Erythroblast (primary cell): ENCODE data around the gene RGS19.

Source experiments
- DNase-seq, 2 experiments: peaks; one replicate each; lab custom pipeline; 2025; lab: John Stamatoyannopoulos, UW
- GATA1 ChIP-seq: IDR thresholded peaks from 2 replicates; pipeline ENCODE4 v1.6.1; 2011; ENCODE audit warnings: low read depth, mild to moderate bottlenecking, control low read depth, low read length, moderate library complexity
- POLR2A ChIP-seq: IDR thresholded peaks from 2 replicates; pipeline ENCODE4 v1.6.1; 2011; ENCODE audit warnings: mild to moderate bottlenecking, low read length

The RGS19 gene

DNA sequence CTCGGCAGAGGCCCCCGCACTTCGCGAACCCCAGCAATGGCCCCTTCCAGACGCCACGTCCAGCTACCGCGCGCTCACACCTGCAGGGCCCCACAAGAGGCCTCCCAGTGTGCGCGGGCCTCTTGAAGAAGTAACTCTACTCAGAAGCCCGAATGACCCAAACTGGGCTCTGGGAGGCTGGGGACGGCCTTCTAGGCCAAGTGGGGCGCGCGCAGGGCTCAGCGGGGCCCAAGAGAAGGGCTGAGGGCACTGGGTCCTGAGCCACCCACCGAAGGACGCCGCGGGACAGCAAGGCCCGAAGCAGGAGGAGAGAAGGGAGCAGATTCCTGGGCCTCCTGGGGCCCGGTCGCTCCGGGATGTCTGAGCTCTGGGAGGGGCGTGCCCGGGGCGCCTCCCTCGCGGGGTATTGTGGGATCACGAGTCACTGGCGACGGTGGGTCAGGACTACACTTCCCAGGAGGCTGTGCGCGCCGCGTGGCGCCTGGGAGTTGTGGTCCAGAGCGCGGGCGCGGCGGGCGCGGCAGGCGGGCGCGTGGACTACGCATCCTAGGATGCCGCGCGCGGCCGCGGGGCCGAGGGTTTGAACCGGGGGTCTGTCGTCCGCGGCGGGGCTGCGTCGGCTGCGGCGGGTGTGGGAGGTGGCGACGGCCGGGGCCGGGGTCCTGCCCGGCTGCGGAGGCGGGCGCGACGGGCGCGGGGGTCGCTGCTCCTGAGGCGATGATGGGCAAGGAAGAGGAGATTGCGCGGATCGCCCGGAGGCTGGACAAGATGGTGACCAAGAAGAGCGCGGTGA lies 16.5 kb downstream of the RGS19 start, which contains the start of gene TCEA2:
Gene TCEA2, plus strand, starts transcription at position 603 of the 793 bp plus-strand sequence. Its CDS starts 115 bp downstream, at position 718.
- TF ChIP-seq GATA1 (no peak), POLR2A (peak; percentile 55)

DNA sequence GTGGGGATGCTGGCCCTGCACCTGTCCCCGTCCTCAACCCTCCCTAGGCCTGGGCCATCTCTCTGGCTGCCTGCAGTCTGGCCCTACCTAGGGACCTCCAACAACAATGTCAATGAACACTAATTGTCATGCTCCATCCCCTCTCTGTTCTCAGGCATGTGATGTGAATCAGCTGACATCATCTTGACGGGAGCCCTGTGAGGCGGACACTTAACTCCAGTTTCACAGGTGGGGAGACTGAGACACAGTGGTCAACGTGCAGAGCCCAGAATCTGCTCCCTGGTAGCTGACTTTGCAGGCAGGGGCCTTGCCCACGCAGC lies 17.1 kb downstream of the RGS19 start:
- no peak for TF ChIP-seq GATA1
- TF ChIP-seq POLR2A, result no peak
- DNase-seq, result no peak

More for the DNA sequence above, 16.5 kb downstream of the RGS19 start, which contains the start of gene TCEA2:
- DNase-seq, result peak; percentile 93 to 95

DNA sequence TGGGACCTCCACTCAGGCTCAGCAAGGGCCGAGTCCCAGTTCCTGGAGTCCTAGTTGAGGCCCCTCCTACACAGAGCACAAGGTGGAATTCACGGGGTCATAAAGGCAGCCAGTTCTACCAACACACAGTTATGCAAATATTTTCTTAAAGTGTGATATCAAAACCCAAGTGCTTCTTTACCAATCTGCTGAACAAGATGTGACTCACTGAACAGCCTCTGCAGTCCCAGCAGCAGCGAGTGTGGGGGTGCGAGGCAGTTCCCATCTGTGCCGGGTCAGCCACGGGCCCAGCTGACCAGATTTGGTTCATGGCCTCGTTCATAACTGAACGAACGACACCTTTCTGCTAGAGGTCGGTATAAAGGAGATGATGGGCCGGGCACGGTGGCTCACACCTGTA lies 20.8 kb downstream of the RGS19 start:
- no peak for TF ChIP-seq POLR2A
- TF ChIP-seq GATA1, result no peak
- DNase-seq, result no peak

DNA sequence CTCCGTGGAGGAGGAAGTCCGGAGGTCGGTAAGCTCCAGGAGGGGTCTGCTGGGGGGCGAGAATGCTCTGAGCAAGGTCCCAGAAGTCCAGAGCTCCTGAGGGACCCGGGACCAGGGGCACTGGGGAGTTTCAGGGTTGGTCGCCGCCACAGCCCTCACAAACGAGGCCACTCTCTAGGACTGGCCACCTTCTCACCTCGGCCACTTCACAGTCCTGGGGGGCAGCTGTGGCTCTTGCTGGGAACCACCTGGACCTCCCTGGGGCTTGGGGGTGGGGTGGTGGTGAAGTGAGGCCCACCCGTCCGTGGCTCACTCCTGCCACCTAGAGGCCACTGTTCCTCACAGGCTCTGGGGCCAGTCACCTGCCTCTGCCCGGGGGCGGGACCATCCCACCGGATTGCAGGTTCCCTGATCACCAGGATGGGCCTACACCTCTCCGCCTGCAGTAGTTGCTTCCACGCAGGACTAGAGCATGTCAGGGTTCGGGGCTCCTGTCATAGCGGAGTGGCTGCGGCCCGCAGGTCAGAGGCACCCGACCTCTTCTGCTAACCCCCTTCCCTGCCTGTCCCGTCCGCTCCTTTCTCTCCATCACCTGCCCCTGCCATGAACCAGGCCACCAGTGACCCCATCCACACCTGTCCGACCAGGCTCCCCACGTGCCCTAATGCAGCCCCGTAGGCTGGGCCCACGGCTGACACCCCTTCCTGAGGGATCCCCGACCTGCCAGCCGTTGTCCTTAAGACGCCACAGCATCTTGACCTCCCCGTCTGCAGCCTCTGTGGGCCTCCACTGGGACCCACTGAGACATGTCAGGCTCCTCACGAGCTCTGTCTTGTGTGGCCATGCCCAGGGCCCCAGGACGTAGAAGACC lies 21.5 kb downstream of the RGS19 start:
- DNase-seq, result peak; percentile 56 to 73

DNA sequence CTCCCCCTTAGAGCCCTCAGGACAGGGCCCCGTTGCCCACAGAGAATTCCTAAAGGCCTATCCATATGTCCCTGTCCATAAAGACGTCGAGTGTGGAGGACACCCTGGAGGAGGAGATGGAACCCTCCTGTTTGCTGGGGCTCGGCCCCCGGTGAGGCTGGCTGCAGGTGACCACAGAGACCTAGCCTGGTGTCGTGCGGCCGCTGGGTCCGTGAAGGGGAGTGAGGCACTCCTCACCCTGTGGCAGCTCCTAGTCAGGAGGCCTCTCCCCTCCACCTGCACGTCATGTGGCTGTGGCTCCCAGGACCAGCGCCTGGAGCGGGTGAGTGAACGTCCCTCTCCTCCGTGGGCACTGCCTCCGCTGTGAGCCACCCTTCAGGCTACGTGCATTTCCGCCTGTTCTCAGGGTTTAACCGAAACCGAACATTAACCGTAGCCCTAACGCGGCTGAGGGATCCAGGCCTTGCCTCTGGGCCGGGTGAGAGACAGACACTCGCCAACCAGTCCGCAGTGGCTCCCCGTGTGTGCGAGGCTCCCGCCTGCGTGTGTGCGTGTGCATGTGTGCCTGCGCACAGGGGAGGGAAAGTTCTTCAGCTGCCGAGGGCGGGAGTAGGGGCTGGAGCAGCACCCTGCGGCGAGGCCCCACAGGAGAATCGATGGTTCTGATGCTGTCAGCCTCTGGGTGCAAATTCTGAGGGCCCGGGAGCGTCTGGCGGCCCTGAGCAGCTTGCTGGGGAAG lies 22.3 kb downstream of the RGS19 start:
- no peak for DNase-seq
- TF ChIP-seq GATA1 (no peak), POLR2A (no peak)

More for the DNA sequence above, 21.5 kb downstream of the RGS19 start:
- TF ChIP-seq POLR2A (no peak), GATA1 (no peak)

DNA sequence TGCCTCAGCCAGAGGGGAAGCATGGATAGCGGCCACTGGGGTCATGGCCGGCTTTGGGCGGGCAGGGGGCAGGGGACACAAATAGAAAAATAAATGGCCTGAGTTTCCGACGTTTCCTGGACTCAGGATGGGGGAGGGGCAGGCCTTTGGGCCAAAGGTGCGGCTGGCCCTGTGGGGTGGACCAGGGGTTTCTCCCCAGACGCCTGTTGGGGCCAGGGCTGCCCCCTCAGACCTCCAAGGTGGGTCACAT lies 22.8 kb downstream of the RGS19 start:
- TF ChIP-seq GATA1 (no peak), POLR2A (no peak)
- no peak for DNase-seq

DNA sequence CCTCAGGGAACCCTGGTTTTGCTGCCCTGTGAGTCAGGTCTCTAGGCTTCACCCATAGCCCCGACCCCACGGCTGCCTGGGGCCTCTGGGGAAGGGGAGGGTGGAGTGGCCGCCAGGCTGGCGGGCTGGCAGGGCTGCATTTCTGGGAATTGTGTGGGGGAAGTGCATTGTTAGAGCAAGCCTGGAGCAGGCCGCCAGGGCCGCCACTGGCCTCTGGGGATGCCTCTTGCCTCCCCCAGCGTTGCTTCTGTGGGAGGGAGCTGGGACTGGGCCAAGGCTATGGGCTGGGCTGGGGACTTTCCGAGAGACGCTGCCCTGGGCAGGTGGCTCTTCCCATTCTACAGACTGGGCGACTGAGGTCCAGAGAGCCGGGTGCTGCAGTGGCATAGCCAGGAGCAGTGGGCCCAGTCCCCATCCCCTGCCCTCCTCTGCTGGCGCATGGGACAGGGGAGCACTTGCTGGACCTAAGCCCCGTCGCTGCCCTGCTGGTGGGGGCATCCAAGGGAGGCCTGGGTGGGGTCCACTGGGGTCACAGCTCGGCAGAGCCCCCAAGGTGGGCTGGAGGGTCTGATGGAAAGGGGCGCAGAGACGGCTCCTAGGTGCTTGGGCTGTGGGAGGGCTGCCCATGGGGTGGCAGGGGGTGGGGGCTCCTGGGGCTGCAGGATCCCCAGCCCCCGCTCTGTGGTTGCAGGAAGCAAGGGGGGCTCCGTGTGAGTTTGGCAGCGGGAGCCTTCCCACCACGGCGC lies 23.3 kb downstream of the RGS19 start:
- TF ChIP-seq POLR2A (no peak), GATA1 (no peak)
- DNase-seq, result no peak

DNA sequence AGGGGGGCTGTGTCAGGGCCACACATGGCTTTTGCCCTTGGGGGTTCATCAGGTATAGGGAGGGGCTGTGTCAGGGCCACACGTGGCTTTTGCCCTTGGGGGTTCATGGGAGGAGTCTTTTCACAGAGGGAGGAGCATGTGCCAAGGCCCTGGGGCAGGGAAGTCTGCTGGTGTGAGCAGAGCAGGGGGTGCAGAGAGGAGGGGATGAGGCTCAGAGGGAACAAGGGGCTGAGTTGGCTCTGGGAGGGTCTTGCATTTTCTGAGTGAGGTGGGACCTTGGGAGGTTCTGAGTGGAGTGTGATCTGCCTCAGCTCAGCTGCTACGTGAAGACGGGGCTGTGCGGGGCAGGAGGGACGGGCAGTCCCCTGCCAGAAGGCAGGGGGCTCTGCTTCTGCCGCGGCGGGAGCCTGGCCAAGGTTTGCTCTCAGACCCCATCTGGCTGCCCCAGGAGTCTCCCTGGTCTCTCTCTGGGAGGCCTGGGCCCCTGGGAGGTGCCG lies 23.9 kb downstream of the RGS19 start:
- TF ChIP-seq POLR2A, result no peak
- TF ChIP-seq GATA1, result no peak
- no peak for DNase-seq

DNA sequence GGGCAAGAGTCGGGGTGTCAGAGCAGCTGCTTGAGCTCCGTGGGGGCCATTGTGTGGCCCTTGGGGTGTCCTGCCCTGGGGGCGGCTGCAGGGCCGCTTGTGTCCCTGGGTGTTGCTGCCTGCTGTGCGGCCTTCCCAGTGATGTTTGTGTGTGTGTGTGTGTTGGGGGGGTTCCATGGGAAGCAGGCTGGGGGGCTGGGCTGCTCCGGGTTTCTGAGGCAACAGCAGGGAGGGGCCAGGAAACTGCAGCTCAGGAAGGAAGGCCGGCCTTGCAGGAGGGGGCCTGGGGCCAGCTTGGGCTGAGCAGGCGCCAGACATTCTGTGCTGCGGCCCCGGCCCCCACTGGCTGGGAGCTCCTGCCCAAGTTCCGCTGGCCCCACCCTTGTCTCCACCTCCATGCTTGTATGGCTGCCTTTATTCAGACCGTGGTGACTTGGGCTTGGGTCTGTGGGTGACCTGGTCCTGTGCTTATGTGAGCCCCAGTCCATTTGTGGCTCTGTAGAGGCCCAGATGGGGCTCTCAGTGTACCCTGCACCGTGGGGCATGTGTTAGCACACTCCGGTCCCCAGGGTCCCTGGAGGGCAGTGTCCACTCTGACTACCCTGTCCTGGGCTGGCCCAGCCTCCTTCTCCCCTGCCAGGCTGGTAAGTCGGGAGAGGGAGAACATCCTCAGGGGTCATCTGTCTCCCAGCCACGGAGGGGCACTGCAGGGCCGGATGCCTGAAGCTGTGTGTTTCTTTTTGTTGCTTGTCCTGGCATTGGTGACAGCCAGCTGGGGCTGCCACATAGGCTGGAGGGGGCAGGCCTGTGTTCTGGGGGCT lies 25.3 kb downstream of the RGS19 start:
- peak in 1 of 2 experiments; percentile 28 for DNase-seq
- TF ChIP-seq POLR2A (no peak), GATA1 (no peak)

DNA sequence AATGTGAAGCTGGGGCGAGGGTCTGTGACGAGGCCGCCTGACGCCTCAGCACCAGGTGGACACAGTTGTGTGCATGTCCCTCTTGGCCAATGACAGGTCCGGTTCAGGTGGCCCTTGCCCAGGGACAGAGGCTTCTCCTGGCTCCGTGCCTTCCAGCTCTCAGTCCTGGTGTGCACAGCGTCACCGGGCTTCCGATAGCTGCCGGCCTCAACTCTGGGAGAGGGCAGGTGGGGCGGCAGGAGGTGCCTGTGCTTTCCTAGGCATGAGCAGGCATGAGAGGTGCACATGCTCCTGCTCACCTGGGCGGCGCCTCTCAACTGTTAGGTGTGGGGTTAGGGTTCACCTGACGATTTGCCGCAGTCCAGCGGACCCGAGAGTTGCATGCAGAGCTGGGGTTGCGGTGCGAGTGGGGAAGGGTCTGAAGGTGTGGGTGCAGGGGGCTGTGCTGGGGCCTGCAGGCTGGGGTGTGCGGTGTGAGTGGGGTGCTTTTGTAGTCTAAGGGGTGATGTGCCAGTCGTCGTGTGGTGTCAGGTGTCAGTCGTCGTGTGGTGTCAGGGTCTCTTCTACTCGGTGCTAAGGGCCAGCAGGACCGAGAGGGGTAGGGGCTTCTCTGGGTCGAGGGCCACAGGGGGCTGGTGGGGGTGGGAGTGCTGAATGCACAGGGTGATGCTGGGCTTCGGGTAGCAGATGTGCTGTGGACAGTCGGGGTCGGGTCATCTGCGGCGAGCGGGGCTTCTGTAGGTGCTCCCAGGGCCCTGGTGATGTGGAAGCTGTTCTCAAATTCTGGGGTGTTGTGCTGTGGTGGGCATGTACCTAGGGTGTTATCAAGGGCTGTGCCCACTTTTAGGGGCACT lies 26.1 kb downstream of the RGS19 start:
- no peak for TF ChIP-seq POLR2A
- no peak for TF ChIP-seq GATA1
- DNase-seq, result no peak

DNA sequence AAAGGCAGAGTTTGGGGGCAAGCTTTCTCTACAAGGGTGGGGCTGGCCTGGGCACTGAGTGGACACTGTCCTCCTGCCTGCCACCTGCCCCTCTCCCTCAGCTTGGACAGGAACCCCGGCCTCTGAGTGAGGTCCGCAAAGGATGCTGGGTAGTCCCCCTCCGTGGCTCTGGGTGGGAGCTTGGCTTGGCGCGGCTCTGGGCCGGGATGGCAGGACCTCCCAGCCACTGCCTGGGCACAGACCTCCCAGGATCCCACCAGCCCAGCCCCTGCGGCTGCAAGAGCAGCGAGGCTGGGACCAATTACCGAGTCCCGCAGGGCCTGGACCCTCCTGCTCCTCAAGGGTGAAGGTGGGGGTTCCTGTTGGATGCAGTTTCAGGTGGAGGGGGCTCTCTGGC lies 27.0 kb downstream of the RGS19 start:
- no peak for TF ChIP-seq GATA1
- no peak for TF ChIP-seq POLR2A
- no peak for DNase-seq
